Measurements from ENCODE around the gene DUOX2. TPM values are rescaled to one million over a fixed set of nuclear protein-coding genes. Genes with fewer than 3 reads are reported as not detected.
"Not testable (repeated sequence)": the region's sequence is repeated elsewhere in the genome, so short reads cannot be mapped to it uniquely, and the experiment has no call there.

The DUOX2 gene
- total RNA-seq, 2 donors from 2014 or later = 0.11 to 0.13 TPM

- H3K27me3 ChIP-seq (ENCODE audit: control insufficient read depth, insufficient read depth, low read length, poor library complexity, severe bottlenecking) = peaks cover 31% of the 10 kb centered on the region
- H3K36me3 ChIP-seq (ENCODE audit: control insufficient read depth, insufficient read depth, low read length) = no peaks in the 10 kb centered on the region
- H3K4me3 Mint-ChIP-seq = no peak overlapping the region
- no peak overlapping the region for H3K27ac Mint-ChIP-seq
- peaks cover 4% of the 10 kb centered on the region for H3K4me1 Mint-ChIP-seq
- peaks cover 18% of the 10 kb centered on the region for H3K27me3 Mint-ChIP-seq (ENCODE audit: insufficient read depth)
- H3K27ac ChIP-seq (ENCODE audit: low read depth, low read length) = no peak overlapping the region
- no peaks in the 10 kb centered on the region for H3K4me1 ChIP-seq (ENCODE audit: control insufficient read depth, insufficient read depth, low read length)
- TF ChIP-seq CTCF (conservative IDR thresholded peaks at IDR 0.05) = no peak
- no peaks in the 10 kb centered on the region for H3K36me3 Mint-ChIP-seq (ENCODE audit: low read depth)
- DNase-seq = no peak
- no peak overlapping the region for H3K4me3 ChIP-seq (ENCODE audit: low read length)
- no peaks in the 10 kb centered on the region for H3K9me3 Mint-ChIP-seq
- H3K9me3 ChIP-seq (ENCODE audit: control insufficient read depth, low read length) = no peaks in the 10 kb centered on the region
- H3K9ac ChIP-seq (ENCODE audit: extremely low read depth, low read length, poor library complexity, severe bottlenecking) = no peak overlapping the region
Measured at GRCh38 chr15:45083223-45083622, 30.7 kb downstream of the DUOX2 start.

- WGBS, 2 experiments (ENCODE audit: insufficient coverage in 1 of 2, insufficient read length in 1 of 2) = 96 to 98% methylated on average over 3 to 5 of the region's 10 CpGs
Measured at GRCh38 chr15:45082412-45082811, 31.6 kb downstream of the DUOX2 start.

GRCh38 chr15:45080593-45080992 is 33.4 kb downstream of the DUOX2 start:
- H3K4me3 ChIP-seq (ENCODE audit: low read length); H3K9me3 ChIP-seq (ENCODE audit: control insufficient read depth, low read length); H3K4me1 Mint-ChIP-seq; H3K4me1 ChIP-seq (ENCODE audit: control insufficient read depth, insufficient read depth, low read length); H3K36me3 ChIP-seq (ENCODE audit: control insufficient read depth, insufficient read depth, low read length); H3K27ac Mint-ChIP-seq; H3K36me3 Mint-ChIP-seq (ENCODE audit: low read depth); H3K4me3 Mint-ChIP-seq; H3K9ac ChIP-seq (ENCODE audit: extremely low read depth, low read length, poor library complexity, severe bottlenecking); H3K27ac ChIP-seq (ENCODE audit: low read depth, low read length); H3K9me3 Mint-ChIP-seq; DNase-seq; H3K27me3 Mint-ChIP-seq (ENCODE audit: insufficient read depth): not testable (repeated sequence)
- whole genome bisulfite sequencing, 2 experiments (ENCODE audit: insufficient coverage in 1 of 2, insufficient read length in 1 of 2) = 97% methylated on average over 2 of the region's 3 CpGs; no CpG with 5 or more reads in 1 of the 2 experiments
- peaks cover 16% of the 10 kb centered on the region for H3K27me3 ChIP-seq (ENCODE audit: control insufficient read depth, insufficient read depth, low read length, poor library complexity, severe bottlenecking)

More at GRCh38 chr15:45082412-45082811, 31.6 kb downstream of the DUOX2 start:
- peaks cover 22% of the 10 kb centered on the region for H3K27me3 ChIP-seq (ENCODE audit: control insufficient read depth, insufficient read depth, low read length, poor library complexity, severe bottlenecking)
- not testable (repeated sequence) for DNase-seq; H3K4me3 ChIP-seq (ENCODE audit: low read length); H3K36me3 Mint-ChIP-seq (ENCODE audit: low read depth); H3K27ac Mint-ChIP-seq; H3K9me3 ChIP-seq (ENCODE audit: control insufficient read depth, low read length); H3K9ac ChIP-seq (ENCODE audit: extremely low read depth, low read length, poor library complexity, severe bottlenecking); H3K4me1 ChIP-seq (ENCODE audit: control insufficient read depth, insufficient read depth, low read length); H3K4me1 Mint-ChIP-seq; H3K9me3 Mint-ChIP-seq; H3K4me3 Mint-ChIP-seq; H3K27ac ChIP-seq (ENCODE audit: low read depth, low read length); H3K36me3 ChIP-seq (ENCODE audit: control insufficient read depth, insufficient read depth, low read length)
- H3K27me3 Mint-ChIP-seq (ENCODE audit: insufficient read depth) = peaks cover 14% of the 10 kb centered on the region

GRCh38 chr15:45079628-45080246 is 34.2 kb downstream of the DUOX2 start:
- not testable (repeated sequence) for H3K27ac Mint-ChIP-seq; H3K36me3 ChIP-seq (ENCODE audit: control insufficient read depth, insufficient read depth, low read length); H3K9ac ChIP-seq (ENCODE audit: extremely low read depth, low read length, poor library complexity, severe bottlenecking); DNase-seq; H3K27me3 Mint-ChIP-seq (ENCODE audit: insufficient read depth); H3K36me3 Mint-ChIP-seq (ENCODE audit: low read depth); H3K4me1 ChIP-seq (ENCODE audit: control insufficient read depth, insufficient read depth, low read length); H3K9me3 Mint-ChIP-seq; H3K27ac ChIP-seq (ENCODE audit: low read depth, low read length); H3K9me3 ChIP-seq (ENCODE audit: control insufficient read depth, low read length); H3K4me1 Mint-ChIP-seq; H3K4me3 ChIP-seq (ENCODE audit: low read length); H3K4me3 Mint-ChIP-seq
- H3K27me3 ChIP-seq (ENCODE audit: control insufficient read depth, insufficient read depth, low read length, poor library complexity, severe bottlenecking) = peaks cover 16% of the 10 kb centered on the region
- WGBS, 2 experiments (ENCODE audit: insufficient coverage in 1 of 2, insufficient read length in 1 of 2) = 93 to 94% methylated on average over 2 of the region's 5 CpGs

GRCh38 chr15:45079201-45079600 is 34.8 kb downstream of the DUOX2 start:
- not testable (repeated sequence) for H3K4me1 ChIP-seq (ENCODE audit: control insufficient read depth, insufficient read depth, low read length); H3K27me3 Mint-ChIP-seq (ENCODE audit: insufficient read depth); H3K4me3 ChIP-seq (ENCODE audit: low read length); DNase-seq; H3K9me3 ChIP-seq (ENCODE audit: control insufficient read depth, low read length); H3K9me3 Mint-ChIP-seq; H3K4me3 Mint-ChIP-seq; H3K27ac ChIP-seq (ENCODE audit: low read depth, low read length); H3K9ac ChIP-seq (ENCODE audit: extremely low read depth, low read length, poor library complexity, severe bottlenecking); H3K27ac Mint-ChIP-seq; H3K36me3 ChIP-seq (ENCODE audit: control insufficient read depth, insufficient read depth, low read length); H3K4me1 Mint-ChIP-seq; H3K36me3 Mint-ChIP-seq (ENCODE audit: low read depth)
- WGBS, 2 experiments (ENCODE audit: insufficient coverage in 1 of 2, insufficient read length in 1 of 2) = 93 to 97% methylated on average over 5 of the region's 5 CpGs
- peaks cover 12% of the 10 kb centered on the region for H3K27me3 ChIP-seq (ENCODE audit: control insufficient read depth, insufficient read depth, low read length, poor library complexity, severe bottlenecking)

GRCh38 chr15:45077391-45077790 is 36.6 kb downstream of the DUOX2 start:
- H3K4me3 Mint-ChIP-seq; H3K36me3 ChIP-seq (ENCODE audit: control insufficient read depth, insufficient read depth, low read length); H3K27me3 Mint-ChIP-seq (ENCODE audit: insufficient read depth); H3K4me1 ChIP-seq (ENCODE audit: control insufficient read depth, insufficient read depth, low read length); H3K9me3 ChIP-seq (ENCODE audit: control insufficient read depth, low read length); H3K27ac Mint-ChIP-seq; H3K4me1 Mint-ChIP-seq; H3K27ac ChIP-seq (ENCODE audit: low read depth, low read length); H3K36me3 Mint-ChIP-seq (ENCODE audit: low read depth); H3K9ac ChIP-seq (ENCODE audit: extremely low read depth, low read length, poor library complexity, severe bottlenecking); H3K27me3 ChIP-seq (ENCODE audit: control insufficient read depth, insufficient read depth, low read length, poor library complexity, severe bottlenecking); H3K9me3 Mint-ChIP-seq; DNase-seq; H3K4me3 ChIP-seq (ENCODE audit: low read length): not testable (repeated sequence)
- WGBS, 2 experiments (ENCODE audit: insufficient coverage in 1 of 2, insufficient read length in 1 of 2) = 100% methylated on average over 1 of the region's 2 CpGs; no CpG with 5 or more reads in 1 of the 2 experiments
